Ishikawa (cell line): ENCODE data around the gene NOXA1.

ENCODE experiments used
- CEBPB ChIP-seq: IDR thresholded peaks from 2 replicates; pipeline ENCODE4 v1.6.1; 2012
- CREB1 ChIP-seq: IDR thresholded peaks from 2 replicates; pipeline ENCODE4 v1.6.1; 2012; ENCODE audit warnings: low read depth
- EGR1 ChIP-seq: IDR thresholded peaks from 2 replicates; pipeline ENCODE4 v1.6.1; 2012
- EP300 ChIP-seq: IDR thresholded peaks from 2 replicates; pipeline ENCODE4 v1.6.1; 2012; ENCODE audit warnings: borderline replicate concordance
- FOXM1 ChIP-seq: IDR thresholded peaks from 2 replicates; pipeline ENCODE4 v1.6.1; 2012; ENCODE audit warnings: low read depth, borderline replicate concordance
- MAX ChIP-seq: IDR thresholded peaks from 2 replicates; pipeline ENCODE4 v1.6.1; 2012
- NFIC ChIP-seq: IDR thresholded peaks from 2 replicates; pipeline ENCODE4 v1.6.1; 2012
- RAD21 ChIP-seq: IDR thresholded peaks from 2 replicates; pipeline ENCODE4 v1.6.1; 2012; ENCODE audit warnings: low read depth
- REST ChIP-seq: IDR thresholded peaks from 2 replicates; pipeline ENCODE4 v1.6.1; 2012; ENCODE audit warnings: low read depth, mild to moderate bottlenecking
- TAF1 ChIP-seq: IDR thresholded peaks from 2 replicates; pipeline ENCODE4 v1.6.1; 2012; ENCODE audit warnings: low read depth, mild to moderate bottlenecking
- TCF12 ChIP-seq: IDR thresholded peaks from 2 replicates; pipeline ENCODE4 v1.6.1; 2012; ENCODE audit warnings: low read depth
- USF1 ChIP-seq: IDR thresholded peaks from 2 replicates; pipeline ENCODE4 v1.6.1; 2012
- YY1 ChIP-seq: IDR thresholded peaks from 2 replicates; pipeline ENCODE4 v1.6.1; 2012; ENCODE audit warnings: low read depth
- ZBTB7A ChIP-seq: IDR thresholded peaks from 2 replicates; pipeline ENCODE4 v1.6.1; 2012; ENCODE audit warnings: low read depth

GRCh38 chr9:137474271-137474670 lies 51.1 kb downstream of the NOXA1 start:
- TF ChIP-seq CREB1: no peak
- TF ChIP-seq YY1: no peak
- no peak for TF ChIP-seq MAX
- TF ChIP-seq CEBPB: no peak
- TF ChIP-seq REST: no peak
- no peak for TF ChIP-seq TCF12
- TF ChIP-seq FOXM1: no peak
- TF ChIP-seq RAD21: no peak
- TF ChIP-seq EP300: no peak
- no peak for TF ChIP-seq EGR1
- TF ChIP-seq USF1: no peak
- TF ChIP-seq NFIC: no peak
- TF ChIP-seq TAF1: no peak
- no peak for TF ChIP-seq ZBTB7A
